Measurements from ENCODE around the gene CAPN1. TPM values are rescaled to one million over a fixed set of nuclear protein-coding genes. Genes with fewer than 3 reads are reported as not detected.

The CAPN1 gene
- total and polyA plus RNA-seq, 9 of the 15 experiments (the other 6 are each of a cell fraction or from before 2014, with no cell fraction given) = 3.5 to 199 (median 61.6) TPM

GRCh38 chr11:65206441-65206841 lies 24.7 kb downstream of the CAPN1 start:
- BruUV-seq (replicated peaks) = no TSS peak
- H3K4me1 ChIP-seq (replicated peaks in 1 of 2; ENCODE audit: control insufficient read depth in 2 of 2, insufficient read depth in 2 of 2, low read length in 2 of 2) = peaks cover 0 to 31% of the 10 kb centered on the region in 2 experiments; a peak in 3 of 5 replicates

More at GRCh38 chr11:65206441-65206841, 24.7 kb downstream of the CAPN1 start:
- Histone ChIP-seq H4K20me1 (replicated peaks; ENCODE audit: control insufficient read depth, insufficient read depth, low read length) (no peaks in the 10 kb centered on the region), H3K4me3 (no peak overlapping the region), H2AFZ (ENCODE audit: low read depth, low read length) (no peak overlapping the region), H3K27ac (ENCODE audit: extremely low read depth, low read depth, low read length) (no peak overlapping the region), H3K4me2 (ENCODE audit: insufficient read depth, low read length) (no peak overlapping the region), H3K9me1 (ENCODE audit: control insufficient read depth, insufficient read depth, low read length) (no peaks in the 10 kb centered on the region), H3K9me3 (replicated peaks; ENCODE audit: control insufficient read depth, insufficient read depth, low read depth, low read length) (no peaks in the 10 kb centered on the region), H3K79me2 (ENCODE audit: control insufficient read depth, insufficient read depth, low read length) (no peaks in the 10 kb centered on the region), H3K9ac (ENCODE audit: insufficient read depth in 1 of 2, low read depth in 2 of 2, low read length in 2 of 2) (no peak overlapping the region), H3K36me3 (ENCODE audit: control insufficient read depth, insufficient read depth, low read length) (peaks cover 77% of the 10 kb centered on the region), H3K27me3 (ENCODE audit: control insufficient read depth in 2 of 2, insufficient read depth in 2 of 2, low read length in 2 of 2) (no peaks in the 10 kb centered on the region)
- FAIRE-seq (no peak), ATAC-seq (no peak), DNase-seq (ENCODE audit: extremely low read depth in 1 of 4, low spot score in 3 of 4) (no peak)
- 96% methylated on average over 14 of the region's 17 CpGs for WGBS (ENCODE audit: insufficient coverage, low coverage, missing lambda C conversion rate)
- POLR2A ChIA-PET = interaction anchor here (0.6 to 1.4 kb wide), 3 partner anchors 10 to 26 kb away, joined by 3 to 4 read pairs (median 4); no protein-coding TSS in a partner anchor
- in situ Hi-C loops (cut with MboI) = no loop called here
- intact Hi-C loops (cut with micrococcal nuclease) = no loop called here
- CTCF ChIA-PET (ENCODE audit: low intra/inter-chr PET ratio) = interaction anchor here (2.9 kb wide), 1 partner anchor 48 kb away, joined by 19 read pairs; no protein-coding TSS in a partner anchor
- TF ChIP-seq STAT6 (CRISPR knock-in tag; IDR thresholded peaks at IDR 0.05) (no peak), HNRNPH1 (optimal IDR thresholded peaks at IDR 0.05; ENCODE audit: low read depth, low read length) (no peak), RBFOX2 (IDR thresholded peaks at IDR 0.05; ENCODE audit: low read depth, low read length) (peak; percentile 44), E2F6 (IDR thresholded peaks at IDR 0.05; ENCODE audit: borderline replicate concordance in 1 of 2, extremely low read depth in 1 of 2, insufficient read depth in 1 of 2, insufficient read length in 1 of 2, low read depth in 1 of 2, low read length in 1 of 2, poor library complexity in 1 of 2, severe bottlenecking in 1 of 2) (no peak), POLR2G (IDR thresholded peaks at IDR 0.05; ENCODE audit: low read depth, low read length) (peak; percentile 70)

Data from K562 (cell line).